Measurements from ENCODE around the gene IGDCC3. TPM values are rescaled to one million over a fixed set of nuclear protein-coding genes. Genes with fewer than 3 reads are reported as not detected.
"Not testable (repeated sequence)": the region's sequence is repeated elsewhere in the genome, so short reads cannot be mapped to it uniquely, and the experiment has no call there.

IGDCC3 gene
- total RNA-seq, 4 donors from 2014 or later: not detected

GRCh38 chr15:65400760-65401610 is 23.2 kb upstream of the IGDCC3 start:
- Histone ChIP-seq H3K27me3 (peaks cover 25% of the 10 kb centered on the region), H3K36me3 (no peaks in the 10 kb centered on the region), H3K9me3 (no peaks in the 10 kb centered on the region), H3K27ac (no peak overlapping the region), H3K4me3 (no peak overlapping the region), H3K4me1 (peaks cover 7% of the 10 kb centered on the region)
- DNase-seq (ENCODE audit: low spot score in 2 of 2): no peak
- TF ChIP-seq CTCF (IDR thresholded peaks at IDR 0.05) (peak; percentile 32 to 62), POLR2A (IDR thresholded peaks at IDR 0.05) (no peak), EP300 (IDR thresholded peaks at IDR 0.05) (no peak), POLR2AphosphoS5 (IDR thresholded peaks at IDR 0.05) (no peak)
- 24% methylated on average over 6 of the region's 11 CpGs for WGBS

DNA sequence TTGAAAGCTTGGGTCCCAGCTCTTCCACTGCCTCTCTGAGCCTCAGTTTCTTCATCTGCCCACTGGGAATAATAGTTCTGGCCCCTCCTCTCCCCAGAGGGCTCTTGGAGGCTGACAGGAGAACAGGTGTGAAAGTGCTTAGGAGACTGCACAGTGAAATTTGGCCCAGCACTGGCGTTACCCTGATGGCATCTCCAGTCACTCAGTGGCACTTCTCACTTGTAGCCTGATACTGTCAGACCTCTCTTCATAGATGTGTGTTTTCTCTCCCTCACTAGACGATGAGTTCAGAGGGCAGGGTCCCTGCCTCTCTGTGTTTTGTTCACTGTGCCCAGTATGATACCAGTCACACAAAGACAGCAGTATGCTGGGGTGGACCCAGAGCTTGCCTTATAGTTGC is 22.2 kb upstream of the IGDCC3 start:
- H3K27ac ChIP-seq: no peak overlapping the region
- WGBS: 69% methylated on average over 2 of the region's 2 CpGs

DNA sequence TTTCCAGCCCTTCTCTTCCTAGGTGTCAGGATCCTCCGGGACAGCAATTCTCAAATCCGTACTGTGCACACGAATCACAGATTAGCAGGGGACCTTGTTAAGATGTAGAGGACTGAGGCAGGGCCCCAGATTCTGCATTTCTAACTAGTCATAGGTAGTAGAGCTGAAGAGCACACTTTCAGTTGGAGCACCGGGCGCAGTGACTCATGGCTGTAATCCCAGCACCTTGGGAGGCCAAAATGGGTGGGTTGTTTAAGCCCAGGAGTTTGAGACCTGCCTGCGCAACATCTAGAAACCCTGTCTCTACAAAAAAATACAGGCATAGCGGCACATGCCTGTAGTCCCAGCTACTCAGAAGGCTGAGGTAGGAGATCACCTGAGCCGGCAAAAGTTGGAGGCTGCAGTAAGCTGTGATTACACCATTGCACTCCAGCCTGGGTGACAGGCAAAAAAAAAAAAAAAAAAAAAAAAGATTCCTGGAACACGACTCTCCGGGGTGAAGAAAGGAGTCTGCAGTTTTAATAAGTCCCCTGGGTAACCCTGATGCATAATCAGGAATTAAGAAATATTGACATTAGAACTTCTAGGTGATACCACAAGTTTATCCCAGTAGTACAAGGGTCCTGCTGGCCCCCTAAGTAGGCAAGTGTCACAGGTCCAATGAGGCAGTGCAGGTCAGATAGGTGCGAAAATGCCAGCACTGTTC is 21.4 kb upstream of the IGDCC3 start:
- Histone ChIP-seq H3K27ac (no peak overlapping the region), H3K4me1 (peaks cover 12% of the 10 kb centered on the region), H3K36me3 (no peaks in the 10 kb centered on the region), H3K4me3 (no peak overlapping the region), H3K9me3 (no peaks in the 10 kb centered on the region), H3K27me3 (peaks cover 44% of the 10 kb centered on the region)
- TF ChIP-seq POLR2A (IDR thresholded peaks at IDR 0.05) (no peak), EP300 (IDR thresholded peaks at IDR 0.05) (no peak), CTCF (IDR thresholded peaks at IDR 0.05) (no peak), POLR2AphosphoS5 (IDR thresholded peaks at IDR 0.05) (no peak)
- DNase-seq (ENCODE audit: low spot score in 2 of 2): no peak
- 75% methylated on average over 11 of the region's 11 CpGs for WGBS

More for the DNA sequence above, 22.2 kb upstream of the IGDCC3 start:
- Histone ChIP-seq H3K9me3 (no peaks in the 10 kb centered on the region), H3K4me3 (no peak overlapping the region), H3K4me1 (peaks cover 12% of the 10 kb centered on the region), H3K27me3 (peaks cover 35% of the 10 kb centered on the region), H3K36me3 (no peaks in the 10 kb centered on the region)
- TF ChIP-seq EP300 (IDR thresholded peaks at IDR 0.05): no peak
- TF ChIP-seq POLR2A (IDR thresholded peaks at IDR 0.05): no peak
- TF ChIP-seq CTCF (IDR thresholded peaks at IDR 0.05): no peak
- no peak for TF ChIP-seq POLR2AphosphoS5 (IDR thresholded peaks at IDR 0.05)
- DNase-seq (ENCODE audit: low spot score in 2 of 2): no peak

GRCh38 chr15:65398486-65398885 is 20.7 kb upstream of the IGDCC3 start:
- WGBS: 94% methylated on average over 16 of the region's 16 CpGs
- not testable (repeated sequence) for H3K4me3 ChIP-seq; DNase-seq (ENCODE audit: low spot score in 2 of 2); H3K27ac ChIP-seq; H3K9me3 ChIP-seq; H3K36me3 ChIP-seq
- H3K4me1 ChIP-seq: peaks cover 12% of the 10 kb centered on the region
- peaks cover 50% of the 10 kb centered on the region for H3K27me3 ChIP-seq

GRCh38 chr15:65396965-65397317 is 19.1 kb upstream of the IGDCC3 start:
- 25% methylated on average over 10 of the region's 10 CpGs for WGBS
- Histone ChIP-seq H3K4me3 (no peak overlapping the region), H3K27me3 (peaks cover 56% of the 10 kb centered on the region), H3K27ac (no peak overlapping the region), H3K9me3 (no peaks in the 10 kb centered on the region), H3K4me1 (peaks cover 12% of the 10 kb centered on the region), H3K36me3 (no peaks in the 10 kb centered on the region)
- TF ChIP-seq CTCF (IDR thresholded peaks at IDR 0.05) (no peak), POLR2AphosphoS5 (IDR thresholded peaks at IDR 0.05) (no peak), POLR2A (IDR thresholded peaks at IDR 0.05) (no peak), EP300 (IDR thresholded peaks at IDR 0.05) (no peak)
- DNase-seq (ENCODE audit: low spot score in 2 of 2): no peak

All from suprapubic skin (tissue), 4 donors.